IgD-negative memory B cell (primary cell): ENCODE results near the gene STOM. TPM values are rescaled to one million over a fixed set of nuclear protein-coding genes. Genes with fewer than 3 reads are reported as not detected.

Source experiments
- H3K27ac Mint-ChIP-seq, 3 donors: one replicate each; pipeline ENCODE4 v1.8.0; 2020 to 2022; ENCODE audit warnings: mild to moderate bottlenecking in 3 of 3, mixed read lengths in 3 of 3, moderate library complexity in 1 of 3
- H3K27me3 Mint-ChIP-seq: one replicate; pipeline ENCODE4 v1.8.0; 2021; ENCODE audit warnings: mixed read lengths
- H3K36me3 Mint-ChIP-seq: one replicate; pipeline ENCODE4 v1.8.0; 2020; ENCODE audit warnings: mild to moderate bottlenecking, mixed read lengths
- H3K4me1 Mint-ChIP-seq, 3 donors: one replicate each; pipeline ENCODE4 v1.8.0; 2020 to 2022; ENCODE audit warnings: mixed read lengths in 3 of 3, mild to moderate bottlenecking in 1 of 3
- H3K4me3 Mint-ChIP-seq, 4 donors: one replicate each; pipeline ENCODE4 v1.8.0; 2020 to 2022; ENCODE audit warnings: mild to moderate bottlenecking in 4 of 4, mixed read lengths in 4 of 4, moderate library complexity in 3 of 4
- H3K9me3 Mint-ChIP-seq, 3 donors: one replicate each; pipeline ENCODE4 v1.8.0; 2020 to 2021; ENCODE audit warnings: mixed read lengths in 3 of 3, mild to moderate bottlenecking in 1 of 3
- polyA plus RNA-seq: library from polyadenylated mRNA; unstranded; fragments of 300-500 nt; fragmentation: Illumina TruSeq; gene quantifications from one replicate; pipeline ENCODE4 v1.2.3, GENCODE V29; 2021

Gene STOM
- polyA plus RNA-seq, 1 donor from 2014 or later: 17.2 TPM

- Mint-ChIP-seq H3K36me3 (no peaks in the 10 kb centered on the region), H3K9me3 (no peaks in the 10 kb centered on the region), H3K27me3 (peaks cover 5% of the 10 kb centered on the region), H3K27ac (no peak overlapping the region), H3K4me1 (no peaks in the 10 kb centered on the region), H3K4me3 (no peak overlapping the region)
These were observed 13.7 kb upstream of the STOM start for GRCh38 chr9:121383715-121384114.

- no peak overlapping the region for H3K4me3 Mint-ChIP-seq
- H3K27ac Mint-ChIP-seq: no peak overlapping the region
- H3K9me3 Mint-ChIP-seq: peaks cover 0 to 5% (median 3%) of the 10 kb centered on the region in 3 donors
- peaks cover 4% of the 10 kb centered on the region for H3K36me3 Mint-ChIP-seq
- peaks cover 2% of the 10 kb centered on the region for H3K27me3 Mint-ChIP-seq
- H3K4me1 Mint-ChIP-seq: no peaks in the 10 kb centered on the region
These were observed 10.8 kb upstream of the STOM start for GRCh38 chr9:121380846-121381245.

- H3K27ac Mint-ChIP-seq: no peak overlapping the region
- peaks cover 4% of the 10 kb centered on the region for H3K36me3 Mint-ChIP-seq
- H3K9me3 Mint-ChIP-seq: peaks cover 0 to 5% (median 3%) of the 10 kb centered on the region in 3 donors
- H3K4me1 Mint-ChIP-seq: peaks cover 0 to 4% (median 2%) of the 10 kb centered on the region in 3 donors
- H3K27me3 Mint-ChIP-seq: no peaks in the 10 kb centered on the region
- H3K4me3 Mint-ChIP-seq: no peak overlapping the region
These were observed 6.3 kb upstream of the STOM start for GRCh38 chr9:121376214-121376830.

- peaks cover 4% of the 10 kb centered on the region for H3K36me3 Mint-ChIP-seq
- peak overlapping the region in 1 of 3 donors; percentile 74 for H3K27ac Mint-ChIP-seq
- H3K4me1 Mint-ChIP-seq: peaks cover 8 to 17% (median 10%) of the 10 kb centered on the region in 3 donors
- H3K9me3 Mint-ChIP-seq: peaks cover 0 to 6% (median 5%) of the 10 kb centered on the region in 3 donors
- peak overlapping the region in 1 of 4 donors; percentile 84 for H3K4me3 Mint-ChIP-seq
- H3K27me3 Mint-ChIP-seq: no peaks in the 10 kb centered on the region
These were observed 3.1 kb upstream of the STOM start for GRCh38 chr9:121373011-121373729.

DNA sequence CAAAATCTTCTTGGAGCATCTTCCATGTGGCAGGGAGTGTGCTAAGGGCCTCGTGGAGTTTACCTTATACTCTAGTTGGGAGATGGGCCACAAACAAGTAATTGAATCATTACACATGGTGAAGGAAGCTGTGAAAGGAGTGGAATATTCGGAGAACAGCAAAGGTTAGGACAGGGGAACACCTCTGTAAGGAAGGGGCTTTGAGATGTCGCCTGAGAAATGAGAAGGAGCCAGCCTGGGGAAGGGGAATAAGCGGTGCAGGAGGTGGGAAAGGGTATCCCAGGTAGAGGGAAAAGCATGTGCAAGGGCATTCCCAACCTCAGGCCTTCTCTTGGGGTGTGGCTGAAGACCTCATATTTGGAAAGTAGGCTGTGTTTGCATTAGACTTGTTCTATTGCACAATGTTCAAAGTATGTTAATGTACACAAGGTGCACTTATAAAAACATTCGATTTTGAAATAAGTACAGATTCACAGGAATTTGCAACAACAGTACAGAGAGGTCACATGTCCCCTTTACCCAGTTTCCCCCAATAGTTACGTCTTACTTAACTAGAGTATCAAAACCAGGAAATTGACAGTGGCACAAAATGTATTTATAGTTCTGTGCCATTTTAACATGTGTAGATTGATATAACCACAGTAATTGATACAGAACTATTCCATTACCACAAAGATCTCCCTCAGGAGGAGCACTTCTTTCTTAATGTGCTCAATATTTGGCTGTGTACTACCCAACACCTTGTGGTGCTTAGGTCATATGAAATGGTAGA is 2.4 kb upstream of the STOM start:
- Mint-ChIP-seq H3K27me3 (no peaks in the 10 kb centered on the region), H3K36me3 (no peaks in the 10 kb centered on the region), H3K9me3 (peaks cover 0 to 3% (median 0%) of the 10 kb centered on the region in 3 donors), H3K4me1 (peaks cover 13 to 19% (median 14%) of the 10 kb centered on the region in 3 donors), H3K27ac (peak overlapping the region in 2 of 3 donors; percentile 17 to 74), H3K4me3 (peak overlapping the region in 2 of 4 donors; percentile 41 to 84)

- Mint-ChIP-seq H3K27me3 (no peaks in the 10 kb centered on the region), H3K4me3 (peak overlapping the region; percentile 9 to 84 (median 64)), H3K9me3 (peaks cover 0 to 3% (median 0%) of the 10 kb centered on the region in 3 donors), H3K36me3 (no peaks in the 10 kb centered on the region), H3K27ac (no peak overlapping the region), H3K4me1 (peaks cover 13 to 19% (median 14%) of the 10 kb centered on the region in 3 donors)
These were observed 1.5 kb upstream of the STOM start for GRCh38 chr9:121371495-121372061.

DNA sequence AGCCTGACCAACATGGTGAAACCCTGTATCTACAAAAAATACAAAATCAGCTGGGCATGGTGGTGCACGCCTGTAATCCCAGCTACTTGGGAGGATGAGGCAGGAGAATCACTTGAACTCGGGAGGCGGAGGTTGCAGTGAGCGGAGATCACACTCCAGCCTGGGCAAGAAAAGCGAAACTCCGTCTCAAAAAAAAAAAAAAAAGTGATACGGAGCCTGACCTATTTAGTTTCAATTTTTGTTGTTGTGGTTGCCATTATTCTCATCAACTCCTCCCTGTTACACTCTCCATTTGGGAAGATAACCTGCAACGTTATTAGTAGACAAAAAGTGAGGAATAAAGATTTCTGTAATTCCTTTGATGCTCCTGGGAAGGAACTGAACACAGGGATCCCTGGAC is 1.3 kb downstream of the STOM start:
- Mint-ChIP-seq H3K27ac (no peak overlapping the region), H3K27me3 (no peaks in the 10 kb centered on the region), H3K9me3 (peaks cover 0 to 3% (median 0%) of the 10 kb centered on the region in 3 donors), H3K4me1 (peaks cover 13 to 20% (median 14%) of the 10 kb centered on the region in 3 donors), H3K4me3 (peak overlapping the region; percentile 84 to 97 (median 94)), H3K36me3 (no peaks in the 10 kb centered on the region)

DNA sequence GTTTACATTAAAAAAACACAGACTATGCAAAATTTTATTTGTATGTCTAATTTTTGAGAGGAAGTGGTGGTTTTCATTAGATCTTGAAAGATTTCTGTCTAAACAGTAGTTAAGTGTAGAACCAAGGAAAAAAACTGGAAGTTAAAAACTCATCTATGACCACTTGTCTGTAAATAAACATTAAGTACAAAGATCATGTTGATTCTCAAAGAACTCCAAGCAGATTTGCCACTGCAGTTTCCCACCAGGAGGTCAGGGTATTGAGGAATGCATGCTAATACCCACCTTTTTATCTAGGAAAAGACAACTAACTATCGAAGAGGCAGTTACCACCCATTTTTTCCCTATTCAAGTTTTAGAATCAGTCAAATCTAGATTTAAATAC is 1.9 kb downstream of the STOM start:
- Mint-ChIP-seq H3K4me1 (peaks cover 13 to 20% (median 14%) of the 10 kb centered on the region in 3 donors), H3K36me3 (no peaks in the 10 kb centered on the region), H3K27me3 (no peaks in the 10 kb centered on the region), H3K9me3 (peaks cover 0 to 3% (median 0%) of the 10 kb centered on the region in 3 donors), H3K27ac (peak overlapping the region in 1 of 3 donors; percentile 9), H3K4me3 (peak overlapping the region; percentile 46 to 97 (median 79))

GRCh38 chr9:121367306-121368137 is 2.5 kb downstream of the STOM start:
- Mint-ChIP-seq H3K4me3 (peak overlapping the region; percentile 46 to 97 (median 79)), H3K9me3 (peaks cover 0 to 3% (median 0%) of the 10 kb centered on the region in 3 donors), H3K27ac (peak overlapping the region in 1 of 3 donors; percentile 9), H3K4me1 (peaks cover 11 to 20% (median 14%) of the 10 kb centered on the region in 3 donors), H3K36me3 (no peaks in the 10 kb centered on the region), H3K27me3 (no peaks in the 10 kb centered on the region)

GRCh38 chr9:121366611-121367192 is 3.3 kb downstream of the STOM start:
- Mint-ChIP-seq H3K4me3 (peak overlapping the region in 1 of 4 donors; percentile 17), H3K4me1 (peaks cover 9 to 20% (median 14%) of the 10 kb centered on the region in 3 donors)

DNA sequence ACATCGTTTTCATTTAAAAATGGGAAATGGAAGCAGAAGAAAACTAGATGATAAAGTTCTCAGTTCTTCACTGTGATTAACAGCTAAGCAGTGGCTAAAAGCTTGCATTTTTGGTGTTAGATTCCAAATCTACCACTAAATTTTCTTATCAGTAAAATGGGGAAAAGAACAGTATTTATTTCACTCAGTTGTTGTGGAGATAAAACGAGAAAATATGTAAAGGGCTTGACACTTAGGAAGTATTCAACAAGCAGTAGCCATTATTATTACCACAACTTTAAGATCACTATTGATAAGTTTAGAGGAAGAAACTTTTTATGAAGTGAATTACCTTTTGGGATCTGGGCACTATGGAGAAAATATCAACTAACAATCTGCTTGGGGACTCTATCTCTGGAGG is 4.5 kb downstream of the STOM start:
- H3K4me3 Mint-ChIP-seq: peak overlapping the region in 1 of 4 donors; percentile 1
- H3K9me3 Mint-ChIP-seq: peaks cover 0 to 3% (median 0%) of the 10 kb centered on the region in 3 donors
- H3K27ac Mint-ChIP-seq: no peak overlapping the region
- H3K36me3 Mint-ChIP-seq: no peaks in the 10 kb centered on the region
- peaks cover 8 to 16% (median 13%) of the 10 kb centered on the region in 3 donors for H3K4me1 Mint-ChIP-seq
- H3K27me3 Mint-ChIP-seq: no peaks in the 10 kb centered on the region

More at GRCh38 chr9:121366611-121367192, 3.3 kb downstream of the STOM start:
- no peaks in the 10 kb centered on the region for H3K36me3 Mint-ChIP-seq
- H3K9me3 Mint-ChIP-seq: peaks cover 0 to 3% (median 0%) of the 10 kb centered on the region in 3 donors
- H3K27ac Mint-ChIP-seq: no peak overlapping the region
- H3K27me3 Mint-ChIP-seq: no peaks in the 10 kb centered on the region

- Mint-ChIP-seq H3K36me3 (no peaks in the 10 kb centered on the region), H3K4me1 (peaks cover 5 to 13% (median 9%) of the 10 kb centered on the region in 3 donors), H3K4me3 (no peak overlapping the region), H3K9me3 (no peaks in the 10 kb centered on the region), H3K27me3 (no peaks in the 10 kb centered on the region), H3K27ac (peak overlapping the region in 1 of 3 donors; percentile 7)
These were observed 5.2 kb downstream of the STOM start for GRCh38 chr9:121364886-121365285.

- H3K36me3 Mint-ChIP-seq: no peaks in the 10 kb centered on the region
- peaks cover 10 to 15% (median 11%) of the 10 kb centered on the region in 3 donors for H3K4me1 Mint-ChIP-seq
- H3K4me3 Mint-ChIP-seq: no peak overlapping the region
These were observed 6.0 kb downstream of the STOM start for GRCh38 chr9:121364077-121364476.

More at GRCh38 chr9:121364077-121364476, 6.0 kb downstream of the STOM start:
- H3K27ac Mint-ChIP-seq: peak overlapping the region in 1 of 3 donors; percentile 91
- H3K9me3 Mint-ChIP-seq: no peaks in the 10 kb centered on the region
- H3K27me3 Mint-ChIP-seq: no peaks in the 10 kb centered on the region
